Rectal smooth muscle tissue (tissue), 1 donor: ENCODE results near the gene PLEKHG2.

Experiments
- H3K27ac ChIP-seq: one replicate; pipeline ENCODE4 v1.7.0; 2013; ENCODE audit warnings: low read depth, low read length, inconsistent platforms
- H3K27me3 ChIP-seq: one replicate; pipeline ENCODE4 v1.7.0; 2013; ENCODE audit warnings: low read length; ENCODE audit not compliant: control insufficient read depth, insufficient read depth
- H3K36me3 ChIP-seq: one replicate; pipeline ENCODE4 v1.7.0; 2013; ENCODE audit warnings: low read length; ENCODE audit not compliant: control insufficient read depth, insufficient read depth
- H3K4me1 ChIP-seq: one replicate; pipeline ENCODE4 v1.7.0; 2013; ENCODE audit warnings: low read length; ENCODE audit not compliant: control insufficient read depth, insufficient read depth
- H3K4me3 ChIP-seq: one replicate; pipeline ENCODE4 v1.7.0; 2013; ENCODE audit warnings: low read length
- H3K9ac ChIP-seq: one replicate; pipeline ENCODE4 v1.7.0; 2013; ENCODE audit warnings: low read length

Gene PLEKHG2

GRCh38 chr19:39423258-39424086 is 11.0 kb downstream of the PLEKHG2 start:
- H3K36me3 ChIP-seq = peaks cover 20% of the 10 kb centered on the region
- no peak overlapping the region for H3K9ac ChIP-seq
- no peak overlapping the region for H3K4me3 ChIP-seq

GRCh38 chr19:39424934-39425333 is 12.5 kb downstream of the PLEKHG2 start:
- Histone ChIP-seq H3K4me3 (no peak overlapping the region), H3K4me1 (peaks cover 12% of the 10 kb centered on the region), H3K9ac (no peak overlapping the region), H3K27ac (no peak overlapping the region), H3K27me3 (no peaks in the 10 kb centered on the region), H3K36me3 (peaks cover 12% of the 10 kb centered on the region)

More at GRCh38 chr19:39423258-39424086, 11.0 kb downstream of the PLEKHG2 start:
- H3K27ac ChIP-seq = no peak overlapping the region
- no peaks in the 10 kb centered on the region for H3K27me3 ChIP-seq
- peaks cover 5% of the 10 kb centered on the region for H3K4me1 ChIP-seq

DNA sequence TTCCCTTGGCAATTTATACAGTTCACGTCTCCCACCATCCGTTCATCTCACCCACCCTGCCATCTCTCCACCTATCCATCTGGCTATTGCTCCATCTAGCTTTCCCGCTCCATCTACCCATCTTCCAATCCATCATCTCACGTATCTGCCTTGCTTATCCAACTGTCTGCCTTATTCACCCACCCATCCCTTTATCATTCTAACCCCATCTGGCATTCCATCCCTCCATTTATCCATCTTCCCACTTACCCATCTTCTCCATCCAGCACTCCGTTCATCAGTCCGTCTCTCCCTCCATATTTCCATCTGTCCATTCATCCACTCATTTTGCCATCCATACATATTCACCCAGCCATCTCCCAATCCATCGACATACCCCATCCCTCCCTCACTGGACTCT is 13.3 kb downstream of the PLEKHG2 start:
- Histone ChIP-seq H3K4me3 (no peak overlapping the region), H3K4me1 (peaks cover 12% of the 10 kb centered on the region), H3K27ac (no peak overlapping the region), H3K27me3 (no peaks in the 10 kb centered on the region), H3K9ac (no peak overlapping the region), H3K36me3 (peaks cover 7% of the 10 kb centered on the region)

DNA sequence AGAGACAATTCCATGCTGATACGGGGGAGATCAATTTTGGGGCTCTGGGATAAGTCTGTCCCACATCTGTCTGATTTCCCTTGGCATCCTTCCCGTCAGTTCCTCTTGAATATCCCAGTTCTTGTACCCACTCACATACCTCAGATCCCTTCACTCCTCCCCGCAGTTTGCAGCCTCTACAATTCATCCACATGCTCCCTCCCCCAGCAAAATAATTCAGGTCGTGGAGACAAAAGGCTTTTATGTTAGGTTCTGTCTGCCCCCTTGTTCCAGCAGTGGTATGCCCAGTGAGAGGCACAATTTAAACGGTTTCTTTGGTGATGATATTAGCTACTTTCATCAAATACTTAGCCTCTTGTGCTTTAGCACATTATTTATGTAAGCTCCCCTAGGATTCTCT is 13.7 kb downstream of the PLEKHG2 start:
- H3K9ac ChIP-seq = no peak overlapping the region
- H3K4me1 ChIP-seq = peaks cover 12% of the 10 kb centered on the region
- no peak overlapping the region for H3K27ac ChIP-seq
- H3K4me3 ChIP-seq = no peak overlapping the region
- peaks cover 7% of the 10 kb centered on the region for H3K36me3 ChIP-seq
- H3K27me3 ChIP-seq = no peaks in the 10 kb centered on the region

GRCh38 chr19:39427707-39428106 is 15.2 kb downstream of the PLEKHG2 start:
- Histone ChIP-seq H3K9ac (no peak overlapping the region), H3K4me3 (no peak overlapping the region), H3K4me1 (peaks cover 12% of the 10 kb centered on the region), H3K36me3 (peaks cover 7% of the 10 kb centered on the region), H3K27me3 (no peaks in the 10 kb centered on the region), H3K27ac (peak overlapping the region; percentile 80)

GRCh38 chr19:39428283-39429112 is 16.0 kb downstream of the PLEKHG2 start:
- Histone ChIP-seq H3K9ac (no peak overlapping the region), H3K27ac (peak overlapping the region; percentile 80), H3K27me3 (no peaks in the 10 kb centered on the region), H3K4me1 (peaks cover 12% of the 10 kb centered on the region), H3K36me3 (peaks cover 15% of the 10 kb centered on the region), H3K4me3 (no peak overlapping the region)

GRCh38 chr19:39430675-39431593 is 18.5 kb downstream of the PLEKHG2 start:
- Histone ChIP-seq H3K4me3 (no peak overlapping the region), H3K9ac (no peak overlapping the region), H3K27me3 (no peaks in the 10 kb centered on the region), H3K4me1 (peaks cover 23% of the 10 kb centered on the region), H3K27ac (peak overlapping the region; percentile 38), H3K36me3 (peaks cover 16% of the 10 kb centered on the region)

- Histone ChIP-seq H3K4me1 (peaks cover 27% of the 10 kb centered on the region), H3K36me3 (peaks cover 16% of the 10 kb centered on the region), H3K27me3 (no peaks in the 10 kb centered on the region), H3K9ac (no peak overlapping the region), H3K4me3 (no peak overlapping the region), H3K27ac (no peak overlapping the region)
These were observed 20.2 kb downstream of the PLEKHG2 start for GRCh38 chr19:39432677-39433025.

DNA sequence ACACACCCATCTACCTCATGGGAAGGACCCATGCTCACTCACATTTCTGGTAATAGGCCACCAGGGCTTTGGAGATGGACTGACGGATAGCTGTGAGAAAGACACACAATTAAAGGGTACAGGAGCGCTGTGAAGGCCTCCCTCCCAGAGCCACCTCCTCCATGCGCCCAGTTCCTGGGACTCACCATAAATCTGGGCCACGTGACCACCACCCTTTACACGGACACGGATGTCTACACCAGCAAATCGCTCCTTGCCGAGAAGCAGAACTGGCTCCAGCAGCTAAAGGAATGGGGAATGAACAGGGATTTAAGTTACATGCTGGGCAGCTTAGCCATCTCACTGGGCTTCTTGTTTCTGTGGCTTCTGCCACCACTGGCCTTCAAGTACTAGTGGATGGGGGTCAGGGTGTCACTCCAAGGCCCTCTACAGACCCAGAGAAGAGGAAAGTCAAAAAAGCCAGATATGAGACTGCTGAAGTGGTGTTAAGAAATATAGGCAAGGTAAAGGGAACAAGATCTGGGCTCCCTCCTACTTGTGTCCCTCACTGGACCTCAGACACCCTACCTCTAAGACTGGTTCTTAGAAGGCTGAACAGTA is 21.1 kb downstream of the PLEKHG2 start:
- Histone ChIP-seq H3K27me3 (no peaks in the 10 kb centered on the region), H3K9ac (no peak overlapping the region), H3K4me1 (peaks cover 22% of the 10 kb centered on the region), H3K4me3 (no peak overlapping the region), H3K36me3 (peaks cover 16% of the 10 kb centered on the region), H3K27ac (no peak overlapping the region)

- H3K27ac ChIP-seq = no peak overlapping the region
- H3K9ac ChIP-seq = no peak overlapping the region
- H3K4me3 ChIP-seq = peak overlapping the region; percentile 95
- peaks cover 16% of the 10 kb centered on the region for H3K36me3 ChIP-seq
- peaks cover 15% of the 10 kb centered on the region for H3K4me1 ChIP-seq
- no peaks in the 10 kb centered on the region for H3K27me3 ChIP-seq
These were observed 21.9 kb downstream of the PLEKHG2 start for GRCh38 chr19:39434123-39435076.
